Endometrium (tissue), 2 donors: ENCODE data around the gene KRT38.

Experiments used
- FAIRE-seq: peaks from 2 replicates; lab custom pipeline; 2012; peaks lifted over from hg19 to GRCh38; lab: Jason Lieb, UNC
- donor health status: control.
- donor health status: control.

Gene KRT38

GRCh38 chr17:41394254-41394996 lies 46.4 kb downstream of the KRT38 start:
- FAIRE-seq: no peak

GRCh38 chr17:41393826-41394225 lies 47.0 kb downstream of the KRT38 start:
- no peak for FAIRE-seq

- FAIRE-seq: no peak
These were observed 47.5 kb downstream of the KRT38 start for GRCh38 chr17:41393294-41393693.

GRCh38 chr17:41392278-41392677 lies 48.5 kb downstream of the KRT38 start:
- FAIRE-seq: no peak

DNA sequence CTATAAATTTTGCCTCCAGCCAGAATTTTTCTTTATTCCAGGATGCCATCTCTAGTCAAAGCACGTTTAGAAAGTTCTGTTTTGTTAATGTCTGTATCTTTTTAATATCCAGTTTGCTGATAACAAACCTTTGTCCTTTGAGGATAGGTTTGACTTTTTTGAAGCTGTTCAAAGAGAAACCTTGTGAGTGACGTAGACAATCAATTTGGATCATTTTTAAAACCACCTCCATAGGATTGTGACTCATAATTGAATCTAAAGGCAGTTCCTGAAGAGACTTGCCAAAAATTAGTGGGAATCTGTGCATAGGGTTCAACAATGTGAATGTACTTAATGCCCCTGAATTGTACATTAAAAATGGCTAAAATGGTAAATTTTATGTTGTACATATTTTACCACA lies 49.2 kb downstream of the KRT38 start:
- FAIRE-seq: no peak

DNA sequence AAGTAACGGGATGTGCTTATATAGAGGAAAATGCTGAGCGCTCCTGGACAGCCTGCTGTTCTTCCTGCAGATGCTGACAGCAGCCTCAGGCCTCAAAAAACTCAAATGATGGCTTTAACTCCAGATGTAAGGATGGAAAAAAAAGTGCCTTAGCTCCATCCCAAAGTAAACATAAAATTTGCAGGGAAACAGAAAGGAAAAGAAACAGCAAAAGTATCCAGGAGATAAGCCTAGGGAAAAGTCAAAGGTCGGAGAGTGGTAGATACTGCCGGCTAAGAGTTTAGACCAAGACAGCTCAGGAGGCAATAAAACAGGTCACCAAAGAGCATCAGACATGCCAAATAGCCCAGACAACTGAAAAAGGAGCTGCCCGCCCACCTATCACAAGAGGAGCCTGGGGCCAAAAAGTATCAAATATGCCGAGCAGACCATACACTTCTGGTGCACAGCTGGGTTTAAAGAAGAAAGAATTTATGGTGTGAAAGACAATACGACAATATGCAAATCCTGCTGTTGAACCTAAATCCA lies 50.3 kb downstream of the KRT38 start:
- no peak for FAIRE-seq

DNA sequence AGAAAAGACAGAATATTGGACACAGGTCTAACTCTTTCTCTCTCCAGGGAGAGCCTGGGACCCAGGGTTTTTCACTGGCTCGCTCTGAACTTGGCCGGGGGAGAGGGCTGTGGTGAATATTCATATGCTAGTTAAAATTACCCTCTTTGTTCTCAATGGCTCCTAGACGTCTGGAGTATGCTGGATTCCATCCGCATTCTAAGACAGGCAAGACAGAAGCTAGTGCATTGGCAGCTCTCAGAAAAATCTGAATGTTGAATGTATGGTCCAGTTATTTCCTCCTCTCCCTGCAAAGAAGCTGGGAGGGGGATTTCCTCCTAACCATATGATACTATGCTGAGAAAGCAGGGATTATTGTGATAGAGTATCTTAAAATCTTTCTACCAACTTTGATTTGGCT lies 53.1 kb downstream of the KRT38 start:
- no peak for FAIRE-seq

DNA sequence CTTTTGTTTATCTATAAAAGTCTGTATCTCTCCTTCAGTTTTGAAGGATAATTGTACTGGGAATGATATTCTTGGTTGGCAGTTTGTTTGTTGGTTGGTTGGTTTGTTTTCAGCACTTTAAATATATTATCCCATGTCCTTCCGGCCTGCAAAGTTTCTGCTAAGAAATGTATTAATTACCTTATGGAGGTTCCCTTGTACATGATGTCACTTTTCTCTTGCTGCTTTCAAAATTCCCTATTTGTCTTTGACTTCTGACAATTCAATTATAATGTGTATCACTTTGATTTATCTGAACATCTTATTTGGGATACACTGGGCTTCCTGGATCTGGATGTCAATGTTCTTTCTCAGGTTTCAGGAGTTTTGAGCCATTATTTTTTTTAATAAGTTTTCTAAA lies 54.6 kb downstream of the KRT38 start:
- no peak for FAIRE-seq
